Neuronal stem cell (in vitro differentiated cells): Measurements from ENCODE around the gene ALDH1A3.
A peak's percentile ranks its signal among the peaks of the same experiment; 100 is the strongest.

ENCODE experiments used
- DNase-seq: peaks from one replicate; pipeline ENCODE4 v3.0.0-alpha.2; 2013; ENCODE audit warnings: low spot score
- H2AFZ ChIP-seq: one replicate; pipeline ENCODE4 v1.6.1; 2013; ENCODE audit warnings: mild to moderate bottlenecking, low read length, inconsistent platforms
- H2AK5ac ChIP-seq: 2 replicates; pipeline ENCODE4 v1.6.1; 2013; ENCODE audit warnings: low read depth, mild to moderate bottlenecking, inconsistent platforms, low read length, moderate library complexity, mixed read lengths
- H2BK120ac ChIP-seq: 2 replicates; pipeline ENCODE4 v1.6.1; 2013; ENCODE audit warnings: low read depth, mild to moderate bottlenecking, inconsistent platforms, low read length, moderate library complexity, mixed read lengths
- H2BK12ac ChIP-seq: one replicate; pipeline ENCODE4 v1.6.1; 2013; ENCODE audit warnings: low read length, inconsistent platforms
- H2BK15ac ChIP-seq: 2 replicates; pipeline ENCODE4 v1.6.1; 2013; ENCODE audit warnings: mild to moderate bottlenecking, low read length, inconsistent platforms, mixed read lengths
- H2BK5ac ChIP-seq: one replicate; pipeline ENCODE4 v1.6.1; 2013; ENCODE audit warnings: inconsistent platforms, mild to moderate bottlenecking, low read length, moderate library complexity
- H3K14ac ChIP-seq: one replicate; pipeline ENCODE4 v1.6.1; 2013; ENCODE audit warnings: low read length, inconsistent platforms
- H3K18ac ChIP-seq: 2 replicates; pipeline ENCODE4 v1.6.1; 2013; ENCODE audit warnings: low read length, inconsistent platforms
- H3K23ac ChIP-seq: 2 replicates; pipeline ENCODE4 v1.6.1; 2013; ENCODE audit warnings: low read depth, mild to moderate bottlenecking, mixed read lengths, low read length, inconsistent platforms; ENCODE audit not compliant: poor library complexity
- H3K27ac ChIP-seq: replicated peaks from 3 replicates; pipeline ENCODE4 v1.5.1; 2013; ENCODE audit warnings: low read length, inconsistent platforms
- H3K27me3 ChIP-seq, 3 experiments: 2 replicates each; pipeline ENCODE4 v1.6.1; 2013; ENCODE audit warnings: low read length in 3 of 3, mild to moderate bottlenecking in 2 of 3, inconsistent platforms in 1 of 3, low read depth in 1 of 3, mixed read lengths in 1 of 3, moderate library complexity in 1 of 3; ENCODE audit not compliant: control insufficient read depth in 3 of 3, insufficient read depth in 3 of 3
- H3K36me3 ChIP-seq, 2 donors: replicated peaks in 1 of 2; 2 replicates each; pipeline ENCODE4 v1.6.1; 2013; ENCODE audit warnings: low read length in 2 of 2; ENCODE audit not compliant: control insufficient read depth in 2 of 2, insufficient read depth in 2 of 2
- H3K4ac ChIP-seq: 2 replicates; pipeline ENCODE4 v1.6.1; 2013; ENCODE audit warnings: inconsistent platforms, mild to moderate bottlenecking, low read length, moderate library complexity
- H3K4me1 ChIP-seq, 2 donors: 1 replicate in 1 of 2; 2 replicates in 1 of 2; pipeline ENCODE4 v1.6.1; 2013; ENCODE audit warnings: low read length in 2 of 2, low read depth in 1 of 2; ENCODE audit not compliant: control insufficient read depth in 2 of 2, insufficient read depth in 1 of 2
- H3K4me2 ChIP-seq: one replicate; pipeline ENCODE4 v1.6.1; 2013; ENCODE audit warnings: mild to moderate bottlenecking, low read length, inconsistent platforms; ENCODE audit not compliant: insufficient read depth, poor library complexity, severe bottlenecking
- H3K4me3 ChIP-seq, 2 donors: 2 replicates each; pipeline ENCODE4 v1.5.1; 2013; ENCODE audit warnings: low read length in 2 of 2, mild to moderate bottlenecking in 2 of 2, inconsistent platforms in 1 of 2, moderate library complexity in 1 of 2
- H3K79me1 ChIP-seq: one replicate; pipeline ENCODE4 v1.6.1; 2013; ENCODE audit warnings: low read depth, mild to moderate bottlenecking, inconsistent platforms, low read length, moderate library complexity
- H3K9ac ChIP-seq: one replicate; pipeline ENCODE4 v1.6.1; 2013; ENCODE audit warnings: mild to moderate bottlenecking, low read depth, low read length, inconsistent platforms; ENCODE audit not compliant: poor library complexity
- H3K9me3 ChIP-seq, 2 donors: replicated peaks in 1 of 2; 2 replicates each; pipeline versions ENCODE3 to v1.6.1; 2013; ENCODE audit warnings: low read length in 2 of 2, mild to moderate bottlenecking in 2 of 2, inconsistent platforms in 1 of 2, low read depth in 1 of 2, mixed read lengths in 1 of 2, moderate library complexity in 1 of 2; ENCODE audit not compliant: control insufficient read depth in 2 of 2, insufficient read depth in 1 of 2
- H4K8ac ChIP-seq: one replicate; pipeline ENCODE4 v1.6.1; 2013; ENCODE audit warnings: low read depth, mild to moderate bottlenecking, inconsistent platforms, low read length, moderate library complexity
- H4K91ac ChIP-seq: one replicate; pipeline ENCODE4 v1.6.1; 2013; ENCODE audit warnings: low read length, low read depth, mild to moderate bottlenecking, inconsistent platforms; ENCODE audit not compliant: poor library complexity
- WGBS, 2 donors: extraction: QIAGEN DNeasy Blood & Tissue Kit; methylation state at CpG; one replicate each; pipeline ENCODE4 v1.1.7; 2013; ENCODE audit warnings: missing lambda C conversion rate in 2 of 2, mixed read lengths in 1 of 2; ENCODE audit not compliant: insufficient read length in 2 of 2, insufficient replicate concordance in 1 of 2; ENCODE audit errors: extremely low coverage in 2 of 2; 5-methylcytosine and 5-hydroxymethylcytosine counted together

ALDH1A3 gene

DNA sequence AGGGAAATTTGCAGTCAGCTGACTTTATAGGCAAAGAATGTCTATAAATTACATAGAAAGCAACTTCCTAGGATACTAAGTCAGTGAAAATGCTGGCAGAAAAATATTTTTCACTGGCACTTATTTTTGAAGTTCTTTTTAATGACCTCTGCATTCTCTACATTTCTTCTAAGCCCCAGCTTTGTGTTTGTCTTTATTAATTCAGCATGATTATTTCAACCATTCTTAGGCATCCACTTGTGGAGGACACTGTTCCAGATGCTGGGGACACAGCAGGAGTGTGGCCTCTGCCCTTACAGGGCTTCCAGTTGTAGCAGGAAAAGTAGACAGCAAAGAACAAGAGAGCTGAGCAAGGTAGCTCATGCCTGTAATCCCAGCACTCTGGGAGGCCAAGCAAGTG lies 54.5 kb downstream of the ALDH1A3 start:
- Histone ChIP-seq H3K9ac (no peak overlapping the region), H2BK5ac (no peak overlapping the region), H3K27ac (no peak overlapping the region), H2BK12ac (no peak overlapping the region), H2AFZ (no peak overlapping the region), H3K14ac (no peak overlapping the region), H3K23ac (no peak overlapping the region), H3K18ac (no peak overlapping the region), H2BK120ac (no peak overlapping the region), H3K36me3 (no peaks in the 10 kb centered on the region), H4K91ac (no peak overlapping the region), H2BK15ac (peak overlapping the region; percentile 35), H3K4ac (no peak overlapping the region), H3K4me2 (no peak overlapping the region), H3K9me3 (peaks cover 0 to 2% of the 10 kb centered on the region in 2 donors), H3K4me1 (peaks cover 0 to 4% of the 10 kb centered on the region in 2 donors), H3K79me1 (no peaks in the 10 kb centered on the region), H3K27me3 (no peaks in the 10 kb centered on the region), H4K8ac (no peak overlapping the region), H3K4me3 (no peak overlapping the region), H2AK5ac (no peak overlapping the region)
- DNase-seq = no peak

DNA sequence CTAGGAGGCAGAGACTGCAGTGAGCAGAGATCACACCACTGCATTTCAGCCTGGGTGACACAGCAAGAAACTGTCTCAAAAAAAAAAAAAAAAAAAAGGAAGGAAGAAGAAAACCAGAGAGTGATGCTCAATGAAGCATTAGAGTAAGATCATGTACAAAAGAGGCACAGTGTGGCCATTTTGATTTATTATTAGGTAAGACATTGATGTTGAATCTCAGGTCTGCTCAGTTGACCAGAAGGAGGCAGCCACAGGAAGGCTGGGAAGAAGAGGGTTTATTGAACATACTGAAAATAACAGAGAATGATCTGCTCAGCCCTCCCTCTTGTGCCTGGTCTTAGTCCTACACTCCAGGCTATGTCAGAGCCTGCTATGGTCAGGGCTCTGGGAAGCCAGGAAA lies 55.1 kb downstream of the ALDH1A3 start:
- H3K9ac ChIP-seq = no peak overlapping the region
- no peak overlapping the region for H3K14ac ChIP-seq
- H2BK5ac ChIP-seq = no peak overlapping the region
- H3K4me1 ChIP-seq = peaks cover 0 to under 1% of the 10 kb centered on the region in 2 donors
- no peak overlapping the region for H2BK120ac ChIP-seq
- no peak overlapping the region for H3K23ac ChIP-seq
- H3K27me3 ChIP-seq = no peaks in the 10 kb centered on the region
- no peak overlapping the region for H3K18ac ChIP-seq
- H3K4me3 ChIP-seq = no peak overlapping the region
- H2BK15ac ChIP-seq = no peak overlapping the region
- no peak overlapping the region for H4K8ac ChIP-seq
- no peak for DNase-seq
- H3K27ac ChIP-seq = no peak overlapping the region
- H3K4me2 ChIP-seq = no peak overlapping the region
- no peak overlapping the region for H3K4ac ChIP-seq
- no peak overlapping the region for H4K91ac ChIP-seq
- H2AK5ac ChIP-seq = no peak overlapping the region
- no peak overlapping the region for H2AFZ ChIP-seq
- peaks cover 0 to 2% of the 10 kb centered on the region in 2 donors for H3K9me3 ChIP-seq
- H3K79me1 ChIP-seq = no peaks in the 10 kb centered on the region
- H2BK12ac ChIP-seq = no peak overlapping the region
- no peaks in the 10 kb centered on the region for H3K36me3 ChIP-seq

DNA sequence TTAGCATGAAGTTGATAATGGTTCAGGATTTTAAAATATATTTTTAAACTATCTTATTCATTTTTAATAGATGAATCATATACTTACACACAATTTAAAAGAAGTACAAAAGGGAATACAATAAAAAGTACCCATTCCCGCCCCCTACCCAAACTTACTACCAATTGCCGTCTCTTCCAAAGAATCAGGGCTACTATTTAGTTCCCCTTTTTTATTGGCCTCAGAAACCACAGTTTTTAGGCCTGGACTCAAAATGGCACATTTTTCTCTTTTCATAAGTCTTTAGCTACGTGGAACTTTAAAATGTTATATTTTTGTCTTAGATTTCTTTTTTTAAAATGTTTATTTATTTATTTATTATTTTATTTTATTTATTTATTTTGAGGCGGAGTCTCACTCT lies 57.5 kb downstream of the ALDH1A3 start:
- Histone ChIP-seq H3K27me3 (no peaks in the 10 kb centered on the region), H3K4me3 (no peak overlapping the region), H3K4ac (no peak overlapping the region), H3K9ac (no peak overlapping the region), H3K4me1 (no peaks in the 10 kb centered on the region), H3K9me3 (peaks cover 0 to 4% of the 10 kb centered on the region in 2 donors), H3K36me3 (no peaks in the 10 kb centered on the region), H3K14ac (no peak overlapping the region), H3K23ac (no peak overlapping the region), H3K4me2 (no peak overlapping the region), H4K8ac (no peak overlapping the region), H3K18ac (no peak overlapping the region), H2BK5ac (no peak overlapping the region), H2BK15ac (no peak overlapping the region), H3K79me1 (no peaks in the 10 kb centered on the region), H4K91ac (no peak overlapping the region), H2AFZ (no peak overlapping the region), H2BK120ac (no peak overlapping the region), H2AK5ac (no peak overlapping the region), H2BK12ac (no peak overlapping the region), H3K27ac (no peak overlapping the region)
- no peak for DNase-seq
- WGBS, 2 donors = no CpG with 5 or more reads among the region's 4 CpGs

DNA sequence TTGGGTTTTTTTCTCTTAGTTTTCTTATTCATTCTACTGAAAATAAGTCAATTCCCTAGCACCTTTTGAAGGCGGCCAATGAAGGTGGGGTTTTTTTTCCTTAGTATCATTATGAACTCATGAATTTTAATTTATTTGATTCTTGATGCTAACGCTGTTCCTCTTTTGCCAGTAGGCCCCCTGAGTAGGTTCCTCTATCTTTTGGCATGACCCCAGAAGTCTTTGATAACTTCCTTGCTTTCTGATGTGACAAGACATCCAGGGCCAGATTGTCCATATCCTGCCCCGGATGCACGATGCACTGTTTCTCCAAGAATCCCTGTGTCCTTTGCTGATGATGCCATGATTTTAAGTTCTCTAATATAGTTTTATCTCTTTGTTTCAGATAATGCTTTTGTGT lies 60.2 kb downstream of the ALDH1A3 start:
- no CpG with 5 or more reads among the region's 4 CpGs for WGBS, 2 donors
- H3K9ac ChIP-seq = no peak overlapping the region

More for the DNA sequence above, 60.2 kb downstream of the ALDH1A3 start:
- Histone ChIP-seq H2BK5ac (no peak overlapping the region), H3K79me1 (no peaks in the 10 kb centered on the region), H4K8ac (no peak overlapping the region), H3K4me1 (no peaks in the 10 kb centered on the region), H2BK12ac (no peak overlapping the region), H2BK15ac (no peak overlapping the region), H3K9me3 (peaks cover 0 to 4% of the 10 kb centered on the region in 2 donors), H3K27me3 (no peaks in the 10 kb centered on the region), H3K27ac (no peak overlapping the region), H3K18ac (no peak overlapping the region), H2AFZ (no peak overlapping the region), H3K23ac (no peak overlapping the region), H3K36me3 (no peaks in the 10 kb centered on the region), H2BK120ac (no peak overlapping the region), H2AK5ac (no peak overlapping the region), H3K4me3 (no peak overlapping the region), H4K91ac (no peak overlapping the region), H3K14ac (no peak overlapping the region), H3K4me2 (no peak overlapping the region), H3K4ac (no peak overlapping the region)
- DNase-seq = no peak
